Stimulated activated CD4-positive, alpha-beta T cell treated with anti-CD3 and anti-CD28 coated beads, Interleukin-2, amount 100 ng/mL, for 24 hours (primary cell): Measurements from ENCODE around the gene PDLIM4.

Source experiments
- DNase-seq, 2 donors: peaks; one replicate each; pipeline ENCODE4 v3.0.0-alpha.2; 2020

PDLIM4 gene

GRCh38 chr5:132227485-132228240 is 29.8 kb upstream of the PDLIM4 start, which contains the start of gene P4HA2:
P4HA2 (minus strand) TSS chr5:132227853; CDS start chr5:132218626, 9,227 bp downstream.
- DNase-seq, result peak; percentile 35 to 69

GRCh38 chr5:132228241-132229035 is 29.1 kb upstream of the PDLIM4 start:
- DNase-seq, result no peak

- DNase-seq, result no peak
Observed at GRCh38 chr5:132229236-132229635, 28.3 kb upstream of the PDLIM4 start.

GRCh38 chr5:132230871-132231270 is 26.6 kb upstream of the PDLIM4 start:
- DNase-seq, result no peak

- DNase-seq, result no peak
Observed at GRCh38 chr5:132232465-132232864, 25.0 kb upstream of the PDLIM4 start.

- DNase-seq, result no peak
Observed at GRCh38 chr5:132233081-132233480, 24.4 kb upstream of the PDLIM4 start.

GRCh38 chr5:132233811-132234683 is 23.4 kb upstream of the PDLIM4 start:
- DNase-seq, result no peak

GRCh38 chr5:132234684-132235062 is 22.8 kb upstream of the PDLIM4 start:
- no peak for DNase-seq

- DNase-seq, result no peak
Observed at GRCh38 chr5:132235340-132235739, 22.2 kb upstream of the PDLIM4 start.

GRCh38 chr5:132237141-132237540 is 20.4 kb upstream of the PDLIM4 start:
- no peak for DNase-seq

GRCh38 chr5:132237670-132238069 is 19.8 kb upstream of the PDLIM4 start:
- DNase-seq, result no peak

- DNase-seq, result peak; percentile 86 to 87
Observed at GRCh38 chr5:132238169-132238744, 19.2 kb upstream of the PDLIM4 start.

GRCh38 chr5:132238901-132239500 is 18.5 kb upstream of the PDLIM4 start:
- no peak for DNase-seq

GRCh38 chr5:132239776-132240175 is 17.7 kb upstream of the PDLIM4 start:
- no peak for DNase-seq

- DNase-seq, result no peak
Observed at GRCh38 chr5:132243366-132243977, 14.0 kb upstream of the PDLIM4 start.

- no peak for DNase-seq
Observed at GRCh38 chr5:132245593-132245992, 11.9 kb upstream of the PDLIM4 start.

- DNase-seq, result no peak
Observed at GRCh38 chr5:132246806-132247205, 10.7 kb upstream of the PDLIM4 start.

- DNase-seq, result no peak
Observed at GRCh38 chr5:132250547-132250946, 6.9 kb upstream of the PDLIM4 start.

GRCh38 chr5:132251220-132251725 is 6.2 kb upstream of the PDLIM4 start:
- no peak for DNase-seq

- DNase-seq, result no peak
Observed at GRCh38 chr5:132253008-132253441, 4.5 kb upstream of the PDLIM4 start.
